ENCODE data around the gene ZNF750.

The ZNF750 gene

GRCh38 chr17:82859431-82860403 is 19.9 kb upstream of the ZNF750 start:
- peak in 1 of 2 donors; percentile 27 for DNase-seq (ENCODE audit: low read depth in 2 of 2)

GRCh38 chr17:82858376-82859126 is 18.7 kb upstream of the ZNF750 start:
- no peak for DNase-seq (ENCODE audit: low read depth in 2 of 2)

- DNase-seq (ENCODE audit: low read depth in 2 of 2): no peak
Measured at GRCh38 chr17:82856361-82856760, 16.5 kb upstream of the ZNF750 start.

- DNase-seq (ENCODE audit: low read depth in 2 of 2): no peak
Measured at GRCh38 chr17:82854226-82854625, 14.4 kb upstream of the ZNF750 start.

- no peak for DNase-seq (ENCODE audit: low read depth in 2 of 2)
Measured at GRCh38 chr17:82851381-82851780, 11.6 kb upstream of the ZNF750 start.

GRCh38 chr17:82849076-82849945 is 9.5 kb upstream of the ZNF750 start:
- no peak for DNase-seq (ENCODE audit: low read depth in 2 of 2)

GRCh38 chr17:82848022-82848592 is 8.3 kb upstream of the ZNF750 start:
- no peak for DNase-seq (ENCODE audit: low read depth in 2 of 2)

GRCh38 chr17:82846061-82846691 is 6.4 kb upstream of the ZNF750 start:
- no peak for DNase-seq (ENCODE audit: low read depth in 2 of 2)

GRCh38 chr17:82845163-82845807 is 5.5 kb upstream of the ZNF750 start:
- no peak for DNase-seq (ENCODE audit: low read depth in 2 of 2)

GRCh38 chr17:82844796-82845162 is 5.0 kb upstream of the ZNF750 start:
- DNase-seq (ENCODE audit: low read depth in 2 of 2): no peak

- DNase-seq (ENCODE audit: low read depth in 2 of 2): no peak
Measured at GRCh38 chr17:82843904-82844680, 4.3 kb upstream of the ZNF750 start.

- no peak for DNase-seq (ENCODE audit: low read depth in 2 of 2)
Measured at GRCh38 chr17:82841921-82842596, 2.2 kb upstream of the ZNF750 start.

GRCh38 chr17:82840431-82840831 is 609 bp upstream of the ZNF750 start:
- DNase-seq (ENCODE audit: low read depth in 2 of 2): no peak

GRCh38 chr17:82838386-82839063 is 1.3 kb downstream of the ZNF750 start:
- no peak for DNase-seq (ENCODE audit: low read depth in 2 of 2)

- no peak for DNase-seq (ENCODE audit: low read depth in 2 of 2)
Measured at GRCh38 chr17:82837586-82838320, 2.1 kb downstream of the ZNF750 start.

- DNase-seq (ENCODE audit: low read depth in 2 of 2): no peak
Measured at GRCh38 chr17:82836823-82837357, 2.9 kb downstream of the ZNF750 start.

- DNase-seq (ENCODE audit: low read depth in 2 of 2): no peak
Measured at GRCh38 chr17:82835766-82836512, 3.9 kb downstream of the ZNF750 start.

All from stimulated activated CD4-positive, alpha-beta T cell treated with anti-CD3 and anti-CD28 coated beads, Interleukin-1b, Interleukin-23, amount 100 ng/mL, for 4 hours (primary cell).